C4-2B (cell line): ENCODE measurements around the gene GRK3.
"Not testable (repeated sequence)": the region's sequence is repeated elsewhere in the genome, so short reads cannot be mapped to it uniquely, and the experiment has no call there.

Experiments used
- CTCF ChIP-seq: fragments of 450-650 bp; conservative IDR thresholded peaks from 2 replicates; pipeline ENCODE4 v1.5.1; 2017; ENCODE audit warnings: mild to moderate bottlenecking
- ZFX ChIP-seq: fragments of 450-650 bp; IDR thresholded peaks from 2 replicates; pipeline ENCODE4 v1.6.1; 2017

GRCh38 chr22:25568066-25568465 lies 3.6 kb downstream of the GRK3 start:
- TF ChIP-seq CTCF, ZFX: not testable (repeated sequence)
